GM18858 (cell line): ENCODE measurements around the gene SULT2B1.

Source experiments
- ATAC-seq: cut with Tn5 transposase; IDR thresholded peaks from one replicate; pipeline ENCODE4 v1.9.1; 2021; ENCODE audit not compliant: unreplicated experiment

The SULT2B1 gene

DNA sequence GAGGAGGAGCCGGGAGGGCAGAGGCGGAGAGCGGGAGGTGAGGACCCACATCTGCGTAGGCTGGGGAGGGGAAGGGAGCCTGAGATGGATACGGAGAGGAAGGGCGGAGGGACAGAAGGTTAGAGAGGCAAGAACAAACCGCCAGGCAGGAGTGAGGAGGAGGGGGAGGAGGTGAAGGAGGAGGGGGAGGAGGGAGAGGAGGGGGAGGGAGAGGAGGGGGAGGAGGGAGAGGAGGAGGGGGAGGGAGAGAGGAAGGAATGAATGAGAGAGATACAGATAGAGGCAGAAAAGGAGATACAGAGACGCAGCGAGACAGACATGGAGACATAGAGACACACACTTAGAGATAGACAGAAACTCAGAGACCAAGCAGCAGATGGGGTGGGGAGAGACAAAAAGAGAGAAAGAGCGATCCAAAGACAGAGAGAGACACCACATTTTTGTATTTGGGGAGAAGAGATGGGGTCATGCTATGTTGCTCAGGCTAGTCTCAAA lies 94.8 kb downstream of the SULT2B1 start:
- no peak for ATAC-seq

DNA sequence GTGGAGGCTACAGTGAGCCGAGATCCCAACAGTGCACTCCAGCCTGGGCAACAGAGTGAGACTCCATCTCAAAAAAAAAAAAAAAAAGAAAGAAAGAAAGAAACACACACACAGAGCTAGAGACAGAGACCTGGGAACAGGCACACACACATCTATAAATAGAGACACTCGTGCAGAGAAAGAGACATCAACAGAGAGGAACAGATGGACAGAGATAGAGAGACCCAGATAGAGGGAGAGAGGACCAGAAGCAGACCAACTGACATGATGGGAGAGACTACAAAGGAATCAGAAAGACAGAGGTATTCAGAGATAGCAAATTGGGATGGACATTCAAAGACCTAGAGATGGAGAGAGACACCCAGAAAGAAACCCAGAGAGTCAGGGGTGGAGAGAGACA lies 96.2 kb downstream of the SULT2B1 start:
- ATAC-seq: no peak
